Measurements from ENCODE around the gene CYP27C1.
"Not testable (repeated sequence)": the region's sequence is repeated elsewhere in the genome, so short reads cannot be mapped to it uniquely, and the experiment has no call there.

The CYP27C1 gene

GRCh38 chr2:127169066-127169660, 50.9 kb downstream of the CYP27C1 start:
- DNase-seq: no peak

GRCh38 chr2:127166231-127166860, 53.8 kb downstream of the CYP27C1 start:
- no peak for DNase-seq

- peak; percentile 41 for DNase-seq
Observed at GRCh38 chr2:127165539-127165935, 54.6 kb downstream of the CYP27C1 start.

DNA sequence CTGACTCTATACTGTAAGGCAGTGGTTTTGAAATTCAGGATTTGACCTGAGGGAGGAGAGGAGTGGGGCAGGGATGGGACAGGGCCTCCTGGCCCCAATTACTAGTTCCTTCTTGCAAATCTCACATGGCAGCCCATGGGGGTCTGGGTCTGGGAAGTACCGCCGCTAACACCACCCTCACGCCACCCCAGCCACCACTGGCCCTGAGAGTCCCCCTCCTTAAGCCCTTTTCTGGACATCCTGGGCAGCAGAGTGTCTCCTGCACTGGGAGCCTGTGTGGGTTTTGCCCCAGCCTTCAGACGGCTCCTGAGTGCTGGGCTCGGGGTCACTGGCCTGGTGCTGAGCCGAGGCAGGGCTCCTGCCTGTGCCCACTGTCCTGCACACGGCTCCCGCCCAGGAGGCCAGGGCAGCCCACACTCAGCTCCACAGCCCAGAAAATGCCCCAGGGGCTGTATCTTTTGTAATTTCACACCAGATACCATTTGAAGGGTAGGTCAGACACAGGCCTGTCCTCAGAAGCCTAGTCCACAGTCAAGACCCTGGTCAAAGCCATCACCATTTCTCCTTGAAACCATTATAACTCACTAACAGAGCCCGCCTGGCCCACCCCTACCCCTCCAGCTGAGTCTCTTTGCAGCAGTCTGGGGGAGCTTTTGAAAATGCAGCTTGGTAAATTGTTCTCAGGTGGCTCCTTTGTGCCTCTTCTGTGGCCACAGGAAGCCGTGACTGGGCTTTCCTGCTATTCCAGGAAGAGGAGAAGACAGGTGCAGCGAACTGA, 55.1 kb downstream of the CYP27C1 start:
- no peak for DNase-seq

DNA sequence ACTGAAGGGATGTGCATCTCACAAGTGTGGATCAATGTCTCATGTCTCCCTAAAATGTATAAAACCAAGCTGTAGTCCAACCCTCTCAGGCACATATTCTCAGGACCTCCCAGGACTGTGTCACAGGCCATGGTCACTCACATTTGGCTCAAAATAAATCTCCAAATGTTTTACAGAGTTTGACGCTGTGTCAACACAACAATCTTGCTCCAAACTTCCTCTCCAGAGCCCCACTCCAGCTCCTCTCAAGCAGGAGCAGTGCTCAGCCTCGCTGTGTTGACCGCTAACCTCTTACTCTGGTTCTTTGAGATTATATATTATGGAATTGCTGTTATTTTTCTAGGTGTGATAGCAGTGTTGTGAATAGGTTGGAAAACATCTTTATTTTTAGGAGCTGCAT, 56.2 kb downstream of the CYP27C1 start:
- no peak for DNase-seq

- DNase-seq: not testable (repeated sequence)
Observed at GRCh38 chr2:127163090-127163406, 57.1 kb downstream of the CYP27C1 start.

- no peak for DNase-seq
Observed at GRCh38 chr2:127162261-127163089, 57.6 kb downstream of the CYP27C1 start.

- DNase-seq: no peak
Observed at GRCh38 chr2:127161176-127162136, 58.6 kb downstream of the CYP27C1 start.

- no peak for DNase-seq
Observed at GRCh38 chr2:127160676-127161075, 59.4 kb downstream of the CYP27C1 start.

GRCh38 chr2:127159543-127159942, 60.6 kb downstream of the CYP27C1 start:
- no peak for DNase-seq

- no peak for DNase-seq
Observed at GRCh38 chr2:127158614-127159290, 61.3 kb downstream of the CYP27C1 start.

DNA sequence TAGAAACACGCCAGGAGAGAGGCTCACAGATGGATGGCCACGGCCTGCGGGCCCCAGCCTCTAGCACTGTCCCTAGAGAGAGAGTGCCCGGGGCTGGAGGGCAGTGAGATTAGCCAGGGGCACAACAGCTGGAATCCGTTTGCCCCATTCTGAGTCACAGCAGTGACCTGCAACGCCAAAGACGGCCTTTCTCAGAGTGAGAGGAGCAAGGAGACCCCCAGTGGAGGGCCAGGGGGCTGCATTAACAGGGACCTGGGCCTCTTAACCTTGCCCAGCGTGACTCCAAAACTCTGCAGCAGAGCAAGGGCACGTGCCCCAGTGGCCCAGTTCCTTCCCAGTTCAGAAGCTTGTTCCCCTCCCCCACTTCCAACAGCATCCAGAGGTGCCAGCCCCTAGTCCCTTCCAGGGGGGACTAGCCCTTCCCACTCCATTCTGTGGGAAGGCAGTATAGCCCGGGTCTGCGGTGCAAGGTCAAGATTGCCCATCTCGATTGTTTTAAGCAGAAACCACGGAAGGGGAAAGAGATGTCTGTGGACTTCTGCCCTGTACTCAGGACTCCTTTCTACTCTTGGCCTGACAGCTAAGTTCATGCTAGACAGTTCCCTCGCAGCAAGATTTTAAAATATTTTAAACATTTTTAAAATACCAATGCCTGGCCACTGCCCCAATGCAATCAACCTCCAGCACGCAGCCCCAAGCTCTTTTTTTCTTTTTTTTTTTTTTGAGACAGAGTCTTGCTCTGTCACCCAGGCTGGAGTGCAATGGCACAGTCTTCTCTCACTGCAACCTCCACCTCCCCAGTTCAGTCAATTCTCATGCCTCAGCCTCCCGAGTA, 62.2 kb downstream of the CYP27C1 start:
- no peak for DNase-seq

GRCh38 chr2:127157114-127157513, 63.0 kb downstream of the CYP27C1 start:
- DNase-seq: no peak

DNA sequence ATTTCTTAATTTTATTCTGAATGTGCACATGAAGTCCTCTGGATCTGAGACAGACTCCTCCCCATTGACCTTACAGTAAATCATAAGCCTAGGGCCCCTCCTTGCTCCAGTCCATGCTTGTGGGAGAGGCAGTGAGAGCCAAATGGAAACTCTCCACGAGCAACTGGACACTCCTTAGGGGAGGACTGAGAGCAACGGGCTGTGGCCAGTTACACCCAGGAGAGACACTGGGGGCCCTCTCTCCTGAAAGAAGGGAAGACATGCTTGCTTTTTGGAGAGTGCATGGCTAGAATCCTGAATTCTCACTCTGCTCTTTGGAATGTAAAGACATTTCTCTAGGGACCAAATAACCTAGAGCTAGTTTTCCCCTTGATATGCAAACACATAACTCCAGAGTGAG, 64.2 kb downstream of the CYP27C1 start:
- DNase-seq: no peak

DNA sequence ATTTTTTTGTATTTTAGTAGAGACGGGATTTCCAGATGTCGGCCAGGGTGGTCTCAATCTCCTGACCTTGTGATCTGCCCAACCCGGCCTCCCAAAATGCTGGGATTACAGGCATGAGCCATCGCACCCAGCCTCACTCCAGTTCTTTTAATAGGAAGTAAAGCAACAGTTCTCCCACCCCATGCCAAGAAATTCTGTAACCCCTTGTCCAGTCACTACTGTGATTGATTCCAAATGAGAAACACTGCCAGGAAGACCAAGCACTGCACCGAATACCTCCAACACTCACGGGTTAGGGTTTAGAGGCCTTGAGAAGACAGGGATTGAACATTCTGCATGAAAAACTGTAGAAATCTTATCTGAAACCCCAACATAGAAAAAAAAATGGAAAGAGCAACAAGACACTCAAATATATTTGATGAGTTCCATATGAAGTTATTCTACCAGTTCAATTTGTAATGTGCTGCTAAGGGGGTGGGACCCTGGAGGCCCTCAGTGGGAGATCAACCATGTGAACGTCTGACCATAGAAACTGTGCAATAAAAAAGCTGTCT, 65.0 kb downstream of the CYP27C1 start:
- DNase-seq: no peak

DNA sequence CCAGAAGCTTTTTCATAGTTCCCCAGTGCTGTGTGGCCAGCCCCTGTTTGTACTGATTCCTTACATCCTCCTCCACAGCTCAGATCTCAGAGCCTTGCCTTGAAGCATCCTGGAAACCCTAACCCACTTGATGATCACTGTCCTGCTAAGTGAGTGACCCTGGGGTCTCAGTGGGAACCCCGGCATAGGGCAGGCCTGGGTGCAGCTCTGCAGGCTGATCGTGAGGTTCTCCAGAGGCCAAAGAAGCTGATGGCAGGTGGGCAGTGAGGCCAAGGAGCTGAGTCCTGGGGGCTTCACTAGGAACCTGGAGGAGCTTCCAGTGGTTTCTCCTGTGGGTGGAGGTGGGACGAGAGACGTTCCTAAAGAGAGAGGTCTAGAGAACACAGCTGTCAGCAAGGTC, 65.7 kb downstream of the CYP27C1 start:
- no peak for DNase-seq

DNA sequence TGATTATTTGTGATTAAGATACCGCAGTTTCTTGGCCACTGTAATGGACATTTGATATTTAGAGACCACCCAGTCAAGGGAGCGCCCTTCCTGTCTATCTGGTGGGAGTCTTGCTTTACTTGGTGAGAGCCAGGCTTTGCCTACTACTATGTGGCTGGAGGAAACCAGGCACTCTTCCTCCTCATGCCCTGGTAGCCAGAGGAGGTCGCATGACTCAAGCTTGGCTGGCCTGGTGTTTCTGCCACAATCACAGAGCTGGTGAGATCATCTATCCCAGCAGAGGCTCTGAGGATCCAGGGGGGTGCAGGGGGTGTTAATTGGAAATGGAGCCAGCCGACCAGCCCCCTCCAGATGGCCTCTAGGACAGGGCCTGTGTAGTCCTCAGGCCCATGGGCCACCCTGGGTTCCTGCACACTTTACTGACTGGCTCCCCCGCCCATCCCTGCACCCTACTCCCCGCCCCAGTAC, 66.4 kb downstream of the CYP27C1 start:
- no peak for DNase-seq

DNA sequence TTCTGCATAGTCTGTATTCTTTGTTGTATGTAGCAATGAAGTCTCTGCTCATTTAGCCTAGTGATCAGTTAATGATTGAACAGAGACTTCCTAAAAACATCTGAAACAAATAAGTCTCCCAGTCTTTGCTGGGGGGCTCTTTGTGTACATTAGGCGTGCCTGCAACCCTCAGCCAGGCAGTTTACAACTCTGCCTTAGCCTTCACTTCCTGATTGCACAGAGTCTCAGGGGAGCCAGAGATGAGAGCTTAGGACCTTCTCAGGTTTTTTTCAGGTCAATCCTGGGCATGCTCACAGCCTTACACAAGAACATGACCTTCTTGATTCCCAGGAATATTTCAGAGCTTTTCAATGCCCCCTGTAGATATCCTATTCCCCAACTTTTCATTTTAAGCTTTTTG, 69.1 kb downstream of the CYP27C1 start:
- no peak for DNase-seq

DNA sequence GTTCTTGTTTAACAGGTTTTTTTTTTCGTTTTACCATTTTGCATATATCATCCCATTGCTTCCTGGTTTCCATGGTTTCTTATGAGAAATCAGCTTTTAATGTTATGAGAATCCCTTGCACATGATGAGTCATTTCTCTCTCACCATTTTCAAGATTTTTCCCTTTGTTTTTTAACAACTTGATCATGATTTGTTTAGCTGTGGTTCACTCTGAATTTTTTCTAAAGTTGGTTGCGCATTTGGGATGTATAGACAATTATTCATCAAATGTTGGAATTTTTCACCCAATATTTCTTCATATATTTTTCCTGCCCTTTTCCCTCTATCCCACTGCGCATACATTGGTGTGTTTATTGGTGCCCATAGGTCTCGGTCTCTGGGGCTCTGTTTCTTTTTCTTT, 70.7 kb downstream of the CYP27C1 start:
- DNase-seq: no peak

- DNase-seq: no peak
Observed at GRCh38 chr2:127146820-127147502, 73.1 kb downstream of the CYP27C1 start.
